Panc1 (cell line): Measurements from ENCODE around the gene HLA-DQB1. TPM values are rescaled to one million over a fixed set of nuclear protein-coding genes. Genes with fewer than 3 reads are reported as not detected.

ENCODE experiments used
- ATAC-seq: fragments of 200-7000 bp; cut with Tn5 transposase; 2 replicates; pipeline ENCODE4 v1.9.1; 2020; ENCODE audit warnings: mild to moderate bottlenecking, moderate library complexity
- BruUV-seq: library from RNA; stranded (reverse); fragments of 400-500 nt; replicated peaks from 2 replicates; lab custom pipeline; 2021; lab: Mats Ljungman, UMichigan
- CTCF ChIA-PET: fragments of 300-600 bp; sonication (Branson Sonifier 250); formaldehyde crosslinking; loops from one replicate; lab custom pipeline; 2022; ENCODE audit warnings: antibody characterized with exemption; lab: Charles Lee
- POLR2A ChIA-PET: fragments of 300-600 bp; sonication (Branson Sonifier 250); formaldehyde crosslinking; loops from one replicate; lab custom pipeline; 2022; ENCODE audit warnings: antibody characterized with exemption; lab: Charles Lee
- DNase-seq: peaks from one replicate; pipeline ENCODE4 v3.0.0-alpha.2; 2010; ENCODE audit warnings: low read depth, low spot score
- H3K27ac ChIP-seq: 2 replicates; pipeline ENCODE4 v1.5.1; 2011; ENCODE audit warnings: mild to moderate bottlenecking, low read length, inconsistent platforms
- H3K27me3 ChIP-seq: fragments of 200-500 bp; sonication (Bioruptor generic); 2 replicates; pipeline ENCODE4 v1.6.0; 2014; ENCODE audit warnings: low read length, inconsistent platforms; ENCODE audit not compliant: control insufficient read depth, insufficient read depth
- H3K36me3 ChIP-seq: fragments of 200-500 bp; sonication (Bioruptor generic); 2 replicates; pipeline ENCODE4 v1.5.1; 2014; ENCODE audit warnings: inconsistent platforms, mild to moderate bottlenecking, low read length, moderate library complexity; ENCODE audit not compliant: control insufficient read depth, insufficient read depth
- H3K4me1 ChIP-seq: 2 replicates; pipeline ENCODE4 v1.5.1; 2011; ENCODE audit warnings: inconsistent platforms, mild to moderate bottlenecking, low read length, moderate library complexity; ENCODE audit not compliant: control insufficient read depth, insufficient read depth
- H3K4me3 ChIP-seq, 2 experiments: 2 replicates each; pipeline ENCODE4 v1.5.1; 2011 to 2012; ENCODE audit warnings: low read depth in 2 of 2, low read length in 2 of 2, mild to moderate bottlenecking in 2 of 2, inconsistent platforms in 1 of 2, moderate library complexity in 1 of 2
- H3K9me3 ChIP-seq: fragments of 200-500 bp; sonication (Bioruptor generic); 2 replicates; pipeline ENCODE4 v1.5.1; 2014; ENCODE audit warnings: low read depth, mild to moderate bottlenecking, inconsistent platforms, low read length, moderate library complexity; ENCODE audit not compliant: control insufficient read depth, insufficient read depth
- CTCF ChIP-seq: fragments of 450-650 bp; IDR thresholded peaks from 2 replicates; pipeline ENCODE4 v1.5.1; 2017; ENCODE audit warnings: mild to moderate bottlenecking
- POLR2AphosphoS5 ChIP-seq: IDR thresholded peaks from 2 replicates; pipeline ENCODE4 v1.6.1; 2012; ENCODE audit warnings: mild to moderate bottlenecking, low read depth, low read length, moderate library complexity
- REST ChIP-seq, 2 experiments: IDR thresholded peaks; 2 replicates each; pipeline ENCODE4 v1.6.1; 2011 to 2012; ENCODE audit warnings: low read depth in 2 of 2, control low read depth in 1 of 2, low read length in 1 of 2, mild to moderate bottlenecking in 1 of 2, moderate library complexity in 1 of 2; ENCODE audit not compliant: insufficient read depth in 1 of 2
- SIN3A ChIP-seq: IDR thresholded peaks from 2 replicates; pipeline ENCODE4 v1.6.1; 2012; ENCODE audit warnings: low read depth, mild to moderate bottlenecking, low read length, moderate library complexity, borderline replicate concordance; ENCODE audit not compliant: insufficient read depth
- TCF7L2 ChIP-seq: IDR thresholded peaks from 2 replicates; pipeline ENCODE4 v1.6.1; 2011; ENCODE audit warnings: mild to moderate bottlenecking, low read depth, low read length, inconsistent platforms
- in situ Hi-C: cut with HindIII; loops from 2 replicates; pipeline ENCODE4 v1.10.0; 2016; ENCODE audit warnings: low sequenced_read_pairs, low pct_unique_long_range_greater_than_20kb
- intact Hi-C: fragments of 100-400 bp; cut with micrococcal nuclease; formaldehyde crosslinking; loops from one replicate; pipeline ENCODE4 v1.10.0; 2022; ENCODE audit not compliant: unreplicated experiment
- total RNA-seq: library from RNA; stranded (reverse); gene quantifications from one replicate; pipeline ENCODE4 v1.2.1, GENCODE V29; 2021; ENCODE audit not compliant: unreplicated experiment

HLA-DQB1 gene
- total RNA-seq, 1 experiment from 2014 or later = 0.51 TPM

- TF ChIP-seq CTCF (no peak), REST (IDR thresholded peaks at IDR 0.05; ENCODE audit: insufficient read depth in 1 of 2, low read depth in 2 of 2, low read length in 1 of 2) (no peak), TCF7L2 (no peak), SIN3A (no peak), POLR2AphosphoS5 (no peak)
- CTCF ChIA-PET = no interaction called here
- intact Hi-C loops = no loop called here
- POLR2A ChIA-PET = no interaction called here
- Histone ChIP-seq H3K27me3 (no peaks in the 10 kb centered on the region), H3K4me1 (no peaks in the 10 kb centered on the region), H3K9me3 (no peaks in the 10 kb centered on the region), H3K36me3 (no peaks in the 10 kb centered on the region), H3K4me3 (no peak overlapping the region), H3K27ac (no peak overlapping the region)
- BruUV-seq = no TSS peak
- ATAC-seq (no peak), DNase-seq (no peak)
- in situ Hi-C loops = no loop called here
These were observed 45.1 kb downstream of the HLA-DQB1 start for GRCh38 chr6:32621372-32621771.

DNA sequence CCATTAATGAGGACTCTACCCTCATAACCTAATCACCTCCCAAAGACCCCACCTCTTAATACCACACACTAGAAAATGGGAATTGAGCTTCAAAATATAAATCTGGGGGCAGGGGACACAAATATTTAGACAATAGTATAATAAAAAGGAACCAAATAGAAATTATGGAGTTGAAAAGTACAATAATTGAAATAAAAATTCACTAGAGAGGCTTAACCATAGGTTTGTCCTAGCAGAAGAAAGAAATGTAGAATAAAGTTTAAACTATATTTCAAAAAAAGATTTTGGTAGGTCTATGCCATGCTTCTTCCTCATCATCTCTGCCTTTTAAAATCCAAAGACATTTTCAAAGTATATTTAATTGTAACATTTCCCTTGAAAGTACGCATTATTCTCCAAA is 48.7 kb downstream of the HLA-DQB1 start:
- POLR2A ChIA-PET = no interaction called here
- Histone ChIP-seq H3K4me1 (no peaks in the 10 kb centered on the region), H3K4me3 (no peak overlapping the region), H3K9me3 (no peaks in the 10 kb centered on the region), H3K27me3 (peaks cover 6% of the 10 kb centered on the region; the same call in 1 of the 2 replicates), H3K27ac (no peak overlapping the region), H3K36me3 (no peaks in the 10 kb centered on the region)
- CTCF ChIA-PET = no interaction called here
- BruUV-seq = no TSS peak
- DNase-seq = no peak
- ATAC-seq = no peak
- intact Hi-C loops = no loop called here
- TF ChIP-seq CTCF = no peak
- TF ChIP-seq REST (IDR thresholded peaks at IDR 0.05; ENCODE audit: insufficient read depth in 1 of 2, low read depth in 2 of 2, low read length in 1 of 2) = no peak
- no peak for TF ChIP-seq POLR2AphosphoS5
- no peak for TF ChIP-seq SIN3A
- TF ChIP-seq TCF7L2 = no peak
- in situ Hi-C loops = no loop called here
